ENCODE results near the gene PLAAT2.
"Not testable (repeated sequence)": the region's sequence is repeated elsewhere in the genome, so short reads cannot be mapped to it uniquely, and the experiment has no call there.

PLAAT2 gene

GRCh38 chr11:63563201-63564055 is at the start of gene PLAAT2:
Gene PLAAT2, minus strand, starts transcription at chr11:63563379. Its CDS starts 55 bp downstream, at chr11:63563324.
- DNase-seq (ENCODE audit: low spot score), result no peak

- no peak for DNase-seq (ENCODE audit: low spot score)
Observed at GRCh38 chr11:63612181-63612580, 49.0 kb upstream of the PLAAT2 start.

GRCh38 chr11:63611395-63611747 is 48.2 kb upstream of the PLAAT2 start:
- no peak for DNase-seq (ENCODE audit: low spot score)

- DNase-seq (ENCODE audit: low spot score), result no peak
Observed at GRCh38 chr11:63610604-63611394, 47.6 kb upstream of the PLAAT2 start.

GRCh38 chr11:63609971-63610580 is 46.9 kb upstream of the PLAAT2 start:
- no peak for DNase-seq (ENCODE audit: low spot score)

GRCh38 chr11:63609536-63609935 is 46.4 kb upstream of the PLAAT2 start:
- no peak for DNase-seq (ENCODE audit: low spot score)

GRCh38 chr11:63608353-63609345 is 45.5 kb upstream of the PLAAT2 start:
- no peak for DNase-seq (ENCODE audit: low spot score)

GRCh38 chr11:63603180-63603518 is 40.0 kb upstream of the PLAAT2 start:
- peak; percentile 84 for DNase-seq (ENCODE audit: low spot score)

- not testable (repeated sequence) for DNase-seq (ENCODE audit: low spot score)
Observed at GRCh38 chr11:63602290-63603179, 39.4 kb upstream of the PLAAT2 start.

- DNase-seq (ENCODE audit: low spot score), result no peak
Observed at GRCh38 chr11:63599211-63600122, 36.3 kb upstream of the PLAAT2 start.

GRCh38 chr11:63598556-63598955 is 35.4 kb upstream of the PLAAT2 start:
- DNase-seq (ENCODE audit: low spot score), result no peak

GRCh38 chr11:63595296-63595695 is 32.1 kb upstream of the PLAAT2 start:
- peak; percentile 39 for DNase-seq (ENCODE audit: low spot score)

- DNase-seq (ENCODE audit: low spot score), result peak; percentile 17
Observed at GRCh38 chr11:63592975-63593395, 29.8 kb upstream of the PLAAT2 start.

- no peak for DNase-seq (ENCODE audit: low spot score)
Observed at GRCh38 chr11:63590024-63590788, 27.0 kb upstream of the PLAAT2 start.

GRCh38 chr11:63589000-63589399 is 25.8 kb upstream of the PLAAT2 start:
- DNase-seq (ENCODE audit: low spot score), result no peak

- DNase-seq (ENCODE audit: low spot score), result no peak
Observed at GRCh38 chr11:63586451-63587166, 23.4 kb upstream of the PLAAT2 start.

GRCh38 chr11:63583357-63583677 is 20.1 kb upstream of the PLAAT2 start:
- DNase-seq (ENCODE audit: low spot score), result peak; percentile 64

- not testable (repeated sequence) for DNase-seq (ENCODE audit: low spot score)
Observed at GRCh38 chr11:63581224-63581623, 18.0 kb upstream of the PLAAT2 start.
